Stomach (tissue), 9 donors: ENCODE results near the gene WWOX. TPM values are rescaled to one million over a fixed set of nuclear protein-coding genes. Genes with fewer than 3 reads are reported as not detected.

Experiments used
- DNase-seq, 2 donors: peaks; one replicate each; pipeline versions ENCODE4 v3.0.0 to v3.0.0-alpha.2; 2013 to 2019
- H3K27ac ChIP-seq, 5 donors: fragments of 200-600 bp in 4 of 5; sonication (generic) in 4 of 5; one replicate each; pipeline ENCODE4 v1.5.1; 2013 to 2019; ENCODE audit warnings: mild to moderate bottlenecking in 1 of 5, moderate library complexity in 1 of 5
- H3K27me3 ChIP-seq, 3 donors: fragments of 200-600 bp; sonication (generic); one replicate each; pipeline ENCODE4 v1.5.1; 2017 to 2019; ENCODE audit warnings: mixed run types in 1 of 3
- H3K36me3 ChIP-seq, 4 donors: fragments of 200-600 bp; sonication (generic); 1 replicate in 3 of 4; 2 replicates in 1 of 4; pipeline ENCODE4 v1.5.1; 2016 to 2019
- H3K4me1 ChIP-seq, 4 donors: fragments of 200-600 bp; sonication (generic); one replicate each; pipeline ENCODE4 v1.5.1; 2016 to 2019
- H3K4me3 ChIP-seq, 4 donors: fragments of 200-600 bp; sonication (generic) in 3 of 4; one replicate each; pipeline ENCODE4 v1.5.1; 2016 to 2019; ENCODE audit warnings: mild to moderate bottlenecking in 1 of 4
- H3K9me3 ChIP-seq, 4 donors: fragments of 200-600 bp; sonication (generic); one replicate each; pipeline ENCODE4 v1.5.1; 2016 to 2019
- EP300 ChIP-seq: sonication (generic); formaldehyde crosslinking; IDR thresholded peaks from one replicate; pipeline ENCODE4 v1.6.1; 2017; ENCODE audit warnings: antibody characterized with exemption
- POLR2A ChIP-seq, 4 donors: fragments of 450-650 bp; IDR thresholded peaks; one replicate each; pipeline ENCODE4 v1.6.1; 2016; ENCODE audit warnings: antibody characterized with exemption in 4 of 4, control low read depth in 2 of 4, mild to moderate bottlenecking in 1 of 4, moderate library complexity in 1 of 4
- POLR2AphosphoS5 ChIP-seq, 3 donors: sonication (generic); formaldehyde crosslinking; IDR thresholded peaks; one replicate each; pipeline ENCODE4 v1.6.1; 2016; ENCODE audit warnings: antibody characterized with exemption in 3 of 3
- WGBS, 5 donors: extraction: QIAGEN DNeasy Blood & Tissue Kit in 3 of 5; methylation state at CpG; one replicate each; pipeline versions ENCODE4 v1.1.5 to v1.1.7; 2013 to 2018; 5-methylcytosine and 5-hydroxymethylcytosine counted together
- intact Hi-C: fragments of 100-400 bp; cut with DNase I; formaldehyde crosslinking; loops from one replicate; pipeline ENCODE4 v1.15.1; 2023; ENCODE audit warnings: low total_unique reads
- polyA plus RNA-seq, 3 donors: library from polyadenylated mRNA; stranded (reverse); fragments of 200-250 nt; gene quantifications; one replicate each; pipeline ENCODE4 v1.2.3, GENCODE V29; 2013
- total RNA-seq, 5 donors: library from RNA; depleted of rRNA; stranded (reverse); fragments of >200 nt; gene quantifications; one replicate each; pipeline versions ENCODE4 v1.1.0 to v1.2.3, GENCODE V29; 2014 to 2016
- TF ChIP-seq, protein P1 (sequence below), 7 experiments: fragments of 450-650 bp in 4 of 7; fragments of 200-600 bp in 3 of 7; sonication (generic) in 3 of 7; IDR thresholded peaks; one replicate each; pipeline ENCODE4 v1.5.1; 2016 to 2019; ENCODE audit warnings: antibody characterized with exemption in 7 of 7, control low read depth in 2 of 7, mild to moderate bottlenecking in 1 of 7
- donor health status: healthy with polysubstance abuse.
- donor health status: Bipolar disorder and iron deficiency.
- donor health status: healthy.

Gene WWOX
- total and polyA plus RNA-seq, 8 donors: 7.7 to 129 (median 48.7) TPM

GRCh38 chr16:78431701-78432100 is 332.2 kb downstream of the WWOX start:
- Histone ChIP-seq H3K27me3 (no peaks in the 10 kb centered on the region), H3K27ac (no peak overlapping the region), H3K9me3 (no peaks in the 10 kb centered on the region), H3K4me1 (no peaks in the 10 kb centered on the region), H3K36me3 (peaks cover 0 to 7% (median 5%) of the 10 kb centered on the region in 4 donors), H3K4me3 (no peak overlapping the region)
- intact Hi-C loops: no loop called here
- DNase-seq: no peak
- WGBS, 5 donors: 93 to 96% (median 95%) methylated on average over 3 of the region's 3 CpGs
- TF ChIP-seq POLR2A (IDR thresholded peaks at IDR 0.05) (no peak), EP300 (no peak), POLR2AphosphoS5 (IDR thresholded peaks at IDR 0.05) (no peak)
- TF ChIP-seq, protein P1, sequence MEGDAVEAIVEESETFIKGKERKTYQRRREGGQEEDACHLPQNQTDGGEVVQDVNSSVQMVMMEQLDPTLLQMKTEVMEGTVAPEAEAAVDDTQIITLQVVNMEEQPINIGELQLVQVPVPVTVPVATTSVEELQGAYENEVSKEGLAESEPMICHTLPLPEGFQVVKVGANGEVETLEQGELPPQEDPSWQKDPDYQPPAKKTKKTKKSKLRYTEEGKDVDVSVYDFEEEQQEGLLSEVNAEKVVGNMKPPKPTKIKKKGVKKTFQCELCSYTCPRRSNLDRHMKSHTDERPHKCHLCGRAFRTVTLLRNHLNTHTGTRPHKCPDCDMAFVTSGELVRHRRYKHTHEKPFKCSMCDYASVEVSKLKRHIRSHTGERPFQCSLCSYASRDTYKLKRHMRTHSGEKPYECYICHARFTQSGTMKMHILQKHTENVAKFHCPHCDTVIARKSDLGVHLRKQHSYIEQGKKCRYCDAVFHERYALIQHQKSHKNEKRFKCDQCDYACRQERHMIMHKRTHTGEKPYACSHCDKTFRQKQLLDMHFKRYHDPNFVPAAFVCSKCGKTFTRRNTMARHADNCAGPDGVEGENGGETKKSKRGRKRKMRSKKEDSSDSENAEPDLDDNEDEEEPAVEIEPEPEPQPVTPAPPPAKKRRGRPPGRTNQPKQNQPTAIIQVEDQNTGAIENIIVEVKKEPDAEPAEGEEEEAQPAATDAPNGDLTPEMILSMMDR (IDR thresholded peaks at IDR 0.05): no peak

GRCh38 chr16:78432451-78432850 is 333.0 kb downstream of the WWOX start:
- intact Hi-C loops: no loop called here
- TF ChIP-seq, protein P1 (IDR thresholded peaks at IDR 0.05): no peak
- TF ChIP-seq POLR2A (IDR thresholded peaks at IDR 0.05): no peak
- TF ChIP-seq POLR2AphosphoS5 (IDR thresholded peaks at IDR 0.05): no peak
- TF ChIP-seq EP300: no peak
- Histone ChIP-seq H3K27me3 (no peaks in the 10 kb centered on the region), H3K4me3 (no peak overlapping the region), H3K4me1 (no peaks in the 10 kb centered on the region), H3K27ac (no peak overlapping the region), H3K9me3 (no peaks in the 10 kb centered on the region), H3K36me3 (peaks cover 0 to 7% (median 5%) of the 10 kb centered on the region in 4 donors)
- no peak for DNase-seq
- 94 to 97% (median 96%) methylated on average over 17 of the region's 17 CpGs for WGBS, 5 donors

DNA sequence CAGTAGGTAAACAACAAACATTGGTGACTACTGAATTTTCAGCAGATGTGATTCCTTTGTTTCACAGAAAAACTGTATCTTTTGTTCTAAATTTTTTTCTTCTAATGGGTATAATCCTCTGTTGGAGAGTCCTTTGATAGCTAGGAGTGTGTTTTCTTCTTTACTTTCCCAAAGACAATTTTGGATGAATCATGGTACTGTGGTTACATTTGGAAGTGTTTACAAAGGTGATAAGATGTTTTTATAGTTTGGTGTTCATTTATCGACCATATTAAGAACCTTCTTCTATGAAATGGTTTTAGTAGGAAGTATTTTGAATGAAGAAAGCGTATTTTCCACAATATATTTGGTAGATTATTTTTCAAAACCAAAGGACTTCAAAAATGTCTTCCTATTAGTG is 333.7 kb downstream of the WWOX start:
- Histone ChIP-seq H3K4me3 (no peak overlapping the region), H3K36me3 (peaks cover 0 to 7% (median 5%) of the 10 kb centered on the region in 4 donors), H3K9me3 (no peaks in the 10 kb centered on the region), H3K4me1 (no peaks in the 10 kb centered on the region), H3K27me3 (no peaks in the 10 kb centered on the region), H3K27ac (no peak overlapping the region)
- no peak for DNase-seq
- intact Hi-C loops: no loop called here
- 83 to 92% (median 88%) methylated on average over 2 of the region's 2 CpGs for WGBS, 5 donors
- no peak for TF ChIP-seq EP300
- TF ChIP-seq, protein P1 (IDR thresholded peaks at IDR 0.05): no peak

GRCh38 chr16:78434401-78434800 is 334.9 kb downstream of the WWOX start:
- H3K27ac ChIP-seq: no peak overlapping the region
- no peak for DNase-seq
- TF ChIP-seq POLR2AphosphoS5 (IDR thresholded peaks at IDR 0.05): no peak
- TF ChIP-seq, protein P1 (IDR thresholded peaks at IDR 0.05): no peak
- no peaks in the 10 kb centered on the region for H3K27me3 ChIP-seq
- whole genome bisulfite sequencing, 5 donors: 89 to 98% (median 94%) methylated on average over 4 of the region's 4 CpGs
- intact Hi-C loops: no loop called here
- H3K36me3 ChIP-seq: peaks cover 0 to 7% (median 5%) of the 10 kb centered on the region in 4 donors
- H3K4me3 ChIP-seq: no peak overlapping the region
- no peaks in the 10 kb centered on the region for H3K9me3 ChIP-seq
- H3K4me1 ChIP-seq: no peaks in the 10 kb centered on the region
